GM19025 (cell line): ENCODE data around the gene MAPK12.
"Not testable (repeated sequence)": the region's sequence is repeated elsewhere in the genome, so short reads cannot be mapped to it uniquely, and the experiment has no call there.

ENCODE experiments used
- ATAC-seq: cut with Tn5 transposase; IDR thresholded peaks from one replicate; pipeline ENCODE4 v1.9.1; 2021; ENCODE audit warnings: mild to moderate bottlenecking, low read depth, moderate library complexity; ENCODE audit not compliant: unreplicated experiment

The MAPK12 gene

GRCh38 chr22:50217543-50218152, 43.8 kb downstream of the MAPK12 start:
- no peak for ATAC-seq

DNA sequence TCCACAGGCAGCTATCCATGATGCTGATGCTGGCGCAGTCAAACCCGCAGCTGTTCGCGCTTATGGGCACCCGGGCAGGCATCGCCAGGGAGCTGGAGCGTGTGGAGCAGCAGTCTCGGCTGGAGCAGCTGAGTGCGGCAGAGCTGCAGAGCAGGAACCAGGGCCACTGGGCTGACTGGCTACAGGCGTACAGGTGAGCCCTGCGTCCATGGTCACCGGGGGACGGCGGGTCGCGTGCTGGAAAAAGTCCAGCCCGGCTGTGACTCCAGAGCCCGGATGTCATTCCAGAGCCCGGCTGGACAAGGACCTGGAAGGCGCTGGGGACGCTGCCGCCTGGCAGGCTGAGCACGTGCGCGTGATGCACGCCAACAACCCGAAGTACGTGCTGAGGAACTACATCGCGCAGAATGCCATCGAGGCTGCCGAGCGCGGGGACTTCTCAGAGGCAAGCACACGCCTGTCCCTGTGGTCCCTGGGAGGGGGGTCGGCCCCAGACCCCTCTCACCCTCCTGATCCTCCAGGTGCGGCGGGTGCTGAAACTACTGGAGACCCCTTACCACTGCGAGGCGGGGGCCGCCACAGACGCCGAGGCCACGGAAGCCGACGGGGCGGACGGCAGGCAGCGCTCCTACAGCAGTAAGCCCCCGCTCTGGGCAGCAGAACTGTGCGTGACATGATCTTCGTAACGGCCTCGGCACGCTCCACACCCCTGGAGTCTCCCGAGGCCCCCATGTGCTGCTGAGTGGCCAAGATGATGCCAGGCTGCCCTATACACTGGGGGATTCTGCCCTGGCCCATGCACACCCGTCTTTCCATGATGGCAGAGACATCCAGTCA, 44.6 kb downstream of the MAPK12 start:
- no peak for ATAC-seq

DNA sequence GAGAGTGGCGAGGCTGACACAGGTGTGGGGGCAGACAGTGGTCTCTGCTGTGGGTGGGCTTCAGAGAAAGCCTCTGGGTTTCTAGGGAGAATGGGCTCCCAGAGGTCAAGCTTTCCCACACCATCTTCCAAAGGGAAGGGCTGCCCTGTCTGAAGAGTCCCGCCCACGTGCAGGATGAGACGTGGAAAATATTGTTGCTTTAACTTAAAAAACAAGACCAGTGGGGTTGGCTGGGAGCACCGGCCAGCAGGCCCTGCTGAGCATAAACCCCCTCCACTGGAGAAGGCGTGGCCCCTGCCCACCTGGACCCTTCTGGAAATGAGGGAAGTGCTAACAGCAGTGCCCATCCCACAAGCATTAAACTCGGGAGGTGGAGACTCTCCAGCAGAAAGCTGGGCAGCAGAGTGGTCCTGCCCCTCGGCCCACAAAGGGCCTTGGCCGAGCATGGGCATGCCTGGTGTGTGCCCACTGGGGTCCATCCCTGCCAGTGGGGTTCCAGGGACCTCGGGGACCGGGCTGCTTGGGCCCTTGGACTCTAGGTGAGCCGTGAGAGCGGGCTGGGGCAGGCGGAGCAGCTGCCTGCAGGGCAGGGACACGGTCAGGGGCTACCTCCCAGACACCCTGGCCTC, 45.3 kb downstream of the MAPK12 start:
- ATAC-seq = no peak

DNA sequence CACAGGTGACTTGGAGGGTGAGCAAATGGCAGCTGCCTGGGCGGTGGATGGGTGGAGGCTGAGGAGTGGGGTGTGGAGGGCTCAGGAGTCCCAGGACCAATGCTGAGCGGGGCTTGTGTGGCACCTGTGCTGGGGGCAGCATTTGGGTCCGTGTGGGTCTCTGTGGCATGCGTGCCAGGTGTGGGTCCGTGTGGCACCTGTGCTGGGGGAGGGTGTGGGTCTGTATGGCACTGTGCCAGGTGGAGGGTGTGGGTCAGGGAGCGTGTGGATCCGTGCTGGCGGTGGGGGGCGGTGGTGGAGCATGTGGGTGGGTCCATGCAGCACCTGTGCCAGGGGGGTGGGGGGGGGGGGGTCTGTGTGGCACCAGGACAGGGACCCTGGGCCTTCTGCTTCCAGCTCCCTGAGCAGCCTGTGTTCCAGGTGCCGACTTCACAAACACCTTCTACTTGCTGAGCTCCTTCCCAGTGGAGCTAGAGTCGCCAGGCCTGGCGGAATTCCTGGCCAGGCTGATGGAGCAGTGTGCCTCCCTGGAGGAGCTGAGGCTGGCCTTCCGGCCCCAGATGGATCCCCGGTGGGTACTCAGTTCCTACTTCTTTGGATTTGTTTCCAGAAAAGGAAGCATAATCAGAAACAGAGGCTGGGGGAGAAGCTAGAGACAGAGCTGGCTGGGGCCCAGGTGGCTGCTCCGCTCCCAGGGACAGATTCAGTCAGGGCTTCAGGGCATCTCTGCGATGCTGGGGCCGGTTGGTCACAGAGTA, 46.0 kb downstream of the MAPK12 start:
- ATAC-seq = no peak

DNA sequence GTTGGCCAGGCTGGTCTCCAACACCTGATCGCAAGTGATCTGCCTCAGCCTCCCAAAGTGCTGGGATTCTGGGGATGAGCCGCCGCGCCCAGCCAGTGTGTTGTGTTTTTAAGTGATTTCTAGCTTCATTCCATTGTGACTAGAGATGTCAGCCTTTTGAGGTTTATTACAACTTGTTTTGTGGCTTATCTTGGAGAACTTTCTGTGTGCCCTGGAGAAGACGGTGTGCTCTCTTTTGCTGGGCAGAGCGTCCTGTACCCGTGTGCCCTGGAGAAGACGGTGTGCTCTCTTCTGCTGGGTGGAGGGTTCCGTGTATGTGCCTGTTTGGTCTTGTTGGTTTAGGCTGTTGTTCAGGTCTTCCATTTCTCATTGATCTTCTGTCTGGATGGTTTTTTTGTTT, 48.2 kb downstream of the MAPK12 start:
- no peak for ATAC-seq

- ATAC-seq = no peak
Observed at GRCh38 chr22:50211147-50211546, 50.3 kb downstream of the MAPK12 start.

GRCh38 chr22:50210378-50211139, 50.9 kb downstream of the MAPK12 start:
- no peak for ATAC-seq

DNA sequence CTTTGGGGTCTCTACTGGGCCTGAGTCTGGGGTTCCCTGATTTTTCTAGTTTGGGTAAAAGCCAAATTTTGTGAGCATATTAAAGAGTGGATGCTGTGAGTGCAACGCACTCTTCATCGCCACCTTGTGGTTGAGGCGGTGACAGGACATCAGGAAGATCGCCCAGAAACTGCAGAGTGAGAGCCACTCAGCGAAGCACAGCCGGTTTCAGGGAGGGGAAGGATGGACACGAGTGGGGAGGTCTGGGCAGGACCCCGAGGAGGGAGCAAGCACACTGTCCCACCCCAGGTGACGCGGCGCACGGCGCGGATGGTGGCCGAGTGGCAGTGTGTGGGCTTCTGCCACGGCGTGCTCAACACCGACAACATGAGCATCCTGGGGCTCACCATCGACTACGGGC, 51.6 kb downstream of the MAPK12 start:
- ATAC-seq = no peak

- no peak for ATAC-seq
Observed at GRCh38 chr22:50208939-50209892, 52.3 kb downstream of the MAPK12 start.

- ATAC-seq = no peak
Observed at GRCh38 chr22:50208430-50208938, 53.0 kb downstream of the MAPK12 start.

GRCh38 chr22:50207383-50208140, 53.9 kb downstream of the MAPK12 start:
- ATAC-seq = no peak

DNA sequence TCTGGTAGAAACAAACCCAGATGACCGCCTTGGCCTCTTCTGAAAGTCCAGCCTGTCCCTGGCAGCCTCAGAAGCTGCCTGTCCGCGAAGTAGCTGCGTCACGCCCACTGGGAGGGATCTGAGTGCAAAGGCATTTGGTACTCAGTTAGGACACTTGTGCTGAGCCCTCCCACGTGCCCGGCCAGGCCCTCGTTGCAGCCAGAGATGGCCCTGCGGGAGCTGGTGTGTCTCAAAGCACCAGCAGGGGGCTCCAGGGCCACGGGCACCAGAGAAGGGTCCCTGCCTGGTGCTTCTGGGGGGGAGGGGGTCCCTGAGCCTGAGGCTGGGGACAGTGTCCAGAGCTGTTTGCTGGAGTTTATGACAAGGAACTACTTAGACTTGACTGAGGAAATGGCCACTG, 54.9 kb downstream of the MAPK12 start:
- ATAC-seq = no peak

GRCh38 chr22:50205781-50206569, 55.5 kb downstream of the MAPK12 start:
- no peak for ATAC-seq

DNA sequence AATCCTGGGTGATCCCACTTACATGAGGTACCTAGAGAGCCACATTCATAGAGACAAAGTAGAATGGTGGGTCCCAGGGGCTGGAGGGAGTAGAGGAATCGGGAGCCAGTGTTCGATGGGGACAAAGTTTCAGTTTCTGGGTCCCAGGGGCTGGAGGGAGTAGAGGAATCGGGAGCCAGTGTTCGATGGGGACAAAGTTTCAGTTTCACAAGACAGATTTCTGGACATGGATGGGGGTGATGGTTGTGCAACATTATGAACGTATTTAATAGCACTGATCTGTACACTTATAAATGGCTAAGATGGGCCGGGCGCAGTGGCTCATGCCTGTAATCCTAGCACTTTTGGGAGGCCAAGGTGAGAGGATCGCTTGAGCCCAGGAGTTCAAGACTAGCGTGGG, 56.5 kb downstream of the MAPK12 start:
- not testable (repeated sequence) for ATAC-seq

- no peak for ATAC-seq
Observed at GRCh38 chr22:50204571-50204970, 56.9 kb downstream of the MAPK12 start.

- no peak for ATAC-seq
Observed at GRCh38 chr22:50203288-50203687, 58.2 kb downstream of the MAPK12 start.
